Heart left ventricle (tissue), 16 donors: Measurements from ENCODE around the gene PLA2G12B. TPM values are rescaled to one million over a fixed set of nuclear protein-coding genes. Genes with fewer than 3 reads are reported as not detected.
"Not testable (repeated sequence)": the region's sequence is repeated elsewhere in the genome, so short reads cannot be mapped to it uniquely, and the experiment has no call there.

Source experiments
- ATAC-seq, 4 donors: fragments of 200-7000 bp; cut with Tn5 transposase; one replicate each; pipeline ENCODE4 v1.9.1; 2020 to 2022; ENCODE audit warnings: moderate library complexity in 4 of 4, mild to moderate bottlenecking in 3 of 4, moderate number of reproducible peaks in 1 of 4
- DNase-seq, 5 donors: peaks; one replicate each; pipeline ENCODE4 v3.0.0-alpha.2; 2020
- H3K27ac ChIP-seq, 12 donors: fragments of 200-600 bp; sonication (generic) in 4 of 12; one replicate each; pipeline versions ENCODE4 v1.5.0 to v1.8.0; 2016 to 2022; ENCODE audit warnings: mild to moderate bottlenecking in 2 of 12
- H3K27me3 ChIP-seq, 9 donors: fragments of 200-600 bp; sonication (generic) in 2 of 9; one replicate each; pipeline versions ENCODE4 v1.5.1 to v1.8.0; 2016 to 2022; ENCODE audit warnings: mild to moderate bottlenecking in 3 of 9
- H3K36me3 ChIP-seq, 9 donors: fragments of 200-600 bp; sonication (generic) in 2 of 9; one replicate each; pipeline versions ENCODE4 v1.5.0 to v1.8.0; 2018 to 2022; ENCODE audit warnings: mild to moderate bottlenecking in 2 of 9
- H3K4me1 ChIP-seq, 12 donors: fragments of 200-600 bp; sonication (generic) in 4 of 12; one replicate each; pipeline versions ENCODE4 v1.5.0 to v1.8.0; 2016 to 2022; ENCODE audit warnings: mild to moderate bottlenecking in 3 of 12
- H3K4me3 ChIP-seq, 12 donors: fragments of 200-600 bp; sonication (generic) in 4 of 12; one replicate each; pipeline versions ENCODE4 v1.5.0 to v1.8.0; 2017 to 2022; ENCODE audit warnings: mild to moderate bottlenecking in 9 of 12, moderate library complexity in 4 of 12
- H3K9me3 ChIP-seq, 12 donors: fragments of 200-600 bp; sonication (generic) in 4 of 12; one replicate each; pipeline versions ENCODE4 v1.5.0 to v1.8.0; 2016 to 2022; ENCODE audit warnings: mild to moderate bottlenecking in 1 of 12
- CTCF ChIP-seq, 12 donors: fragments of 200-600 bp; sonication (generic) in 4 of 12; IDR thresholded peaks; one replicate each; pipeline versions ENCODE4 v1.5.0 to v1.8.0; 2018 to 2022; ENCODE audit warnings: antibody characterized with exemption in 12 of 12, mild to moderate bottlenecking in 5 of 12
- POLR2A ChIP-seq, 2 donors: fragments of 450-650 bp; IDR thresholded peaks; one replicate each; pipeline ENCODE4 v1.6.1; 2017; ENCODE audit warnings: antibody characterized with exemption in 2 of 2, mild to moderate bottlenecking in 2 of 2, moderate library complexity in 2 of 2
- WGBS, 4 donors: extraction: QIAGEN DNeasy Blood & Tissue Kit in 2 of 4; methylation state at CpG; one replicate each; pipeline versions ENCODE4 v1.1.5 to v1.1.7; 2013 to 2018; 5-methylcytosine and 5-hydroxymethylcytosine counted together
- intact Hi-C, 10 donors: fragments of 100-400 bp; cut with DNase I; formaldehyde crosslinking; loops; one replicate each; pipeline versions ENCODE4 v1.11.1 to v1.14.2; 2022
- polyA plus RNA-seq, 2 donors: library from polyadenylated mRNA; stranded (reverse); fragments of 200-250 nt; gene quantifications; one replicate each; pipeline ENCODE4 v1.2.3, GENCODE V29; 2013
- total RNA-seq, 9 donors: library from RNA; depleted of rRNA in 2 of 9; stranded (reverse); fragments of >200 nt in 2 of 9; fragmentation: NEBNext Ultra II Directional in 3 of 9; extraction: Animal tissue kit (Norgen Biotek cat#: 25700) in 3 of 9; gene quantifications; one replicate each; pipeline versions ENCODE4 v1.1.0 to v1.2.4, GENCODE V29; 2016 to 2023
- donor health status: ischemic (EF 13 %, LVEDD 7.1; RV severe dilation, severe dysfunction).
- donor health status: healthy with polysubstance abuse.
- donor health status: DM: no; HTN: yes; CAD: no.
- donor health status: DM: no; HTN: no; CAD: no.
- donor health status: ischemic (EF 25% LVEDD 6.9; RV normal size, moderate dysfunction).
- donor health status: ischemic (EF 25% LVEDD 5.7; RV mildly dilated, moderate dysfunction).
- donor health status: healthy.
- donor health status: DM: yes; HTN: yes; CAD: no.
- donor health status: ischemic (EF 35%, LVEDD 5.7; RV mildly dilated, moderate dysfunction).
- donor health status: nonischemic (EF 11% LVEDD 7.7; RV severe dilation, severe dysfunction).
- donor health status: DM: yes; HTN: yes; CAD: no.
- donor health status: PGD.
- donor health status: ischemic (EF 29% LVEDD 5.4; RV normal size, mild dysfunction).
- donor health status: nonischemic (EF 23%, LVEDD 6.1; RV moderate dilation, normal function).

Gene PLA2G12B
- total and polyA plus RNA-seq, 11 donors: 0.19 to 0.56 (median 0.23) TPM; not detected in 6

- DNase-seq: no peak
- Histone ChIP-seq H3K9me3 (peaks cover 0 to 26% (median 8%) of the 10 kb centered on the region in 12 donors), H3K4me3 (no peak overlapping the region), H3K27me3 (no peaks in the 10 kb centered on the region), H3K36me3 (no peaks in the 10 kb centered on the region), H3K27ac (no peak overlapping the region), H3K4me1 (no peaks in the 10 kb centered on the region)
- TF ChIP-seq CTCF (IDR thresholded peaks at IDR 0.05): no peak
- TF ChIP-seq POLR2A (IDR thresholded peaks at IDR 0.05): no peak
- intact Hi-C loops: no loop called here
- ATAC-seq: no peak
- 95 to 97% (median 96%) methylated on average over 13 of the region's 13 CpGs for WGBS, 4 donors
Measured at GRCh38 chr10:72924351-72924750, 30.3 kb downstream of the PLA2G12B start.

DNA sequence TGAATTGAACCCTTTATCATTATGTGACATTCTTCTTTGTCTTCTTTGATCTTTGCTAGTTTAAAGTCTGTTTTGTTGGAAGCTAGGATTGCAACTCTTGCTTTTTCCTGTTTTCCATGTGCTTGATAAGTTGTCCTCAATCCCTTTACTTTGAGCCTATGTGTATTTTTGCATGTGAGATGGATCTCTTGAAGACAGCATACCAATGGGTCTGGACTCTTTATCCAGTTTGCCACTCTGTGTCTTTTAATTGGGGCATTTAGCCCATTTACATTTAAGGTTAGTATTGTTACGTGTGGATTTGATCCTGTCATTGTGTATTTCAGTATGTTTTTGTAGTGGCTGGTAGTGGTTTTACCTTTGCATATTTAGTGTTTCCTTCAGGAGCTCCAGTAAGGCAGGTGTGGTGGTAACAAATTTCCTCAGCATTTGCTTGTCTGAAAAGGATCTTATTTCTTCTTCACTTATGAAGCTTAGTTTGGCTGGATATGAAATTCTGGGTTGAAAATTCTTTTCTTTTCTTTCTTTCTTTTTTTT, 33.4 kb downstream of the PLA2G12B start:
- H3K9me3 ChIP-seq: peaks cover 0 to 31% (median 8%) of the 10 kb centered on the region in 12 donors
- WGBS, 4 donors: 95 to 100% (median 97%) methylated on average over 1 of the region's 1 CpG
- H3K27ac ChIP-seq, DNase-seq, H3K27me3 ChIP-seq, ATAC-seq, intact Hi-C loops, H3K36me3 ChIP-seq, H3K4me1 ChIP-seq, H3K4me3 ChIP-seq: not testable (repeated sequence)

DNA sequence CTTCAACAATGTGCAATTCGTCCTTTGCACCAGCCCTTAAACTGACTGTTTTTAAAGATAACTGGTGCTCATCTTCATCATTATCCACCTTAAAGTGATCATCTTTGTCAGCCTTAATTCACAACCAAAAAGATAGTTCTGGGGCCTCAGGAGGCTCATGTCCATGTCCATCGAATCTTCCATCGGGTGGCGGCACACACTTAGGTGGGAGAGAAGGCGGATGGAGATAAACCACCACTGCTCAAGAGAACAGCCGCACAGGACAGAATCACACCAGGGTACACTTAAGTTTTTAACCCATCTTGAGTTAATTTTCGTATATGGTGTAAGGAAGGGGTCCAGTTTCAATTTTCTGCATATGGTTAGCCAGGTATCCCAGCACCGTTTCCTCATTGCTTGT, 36.3 kb downstream of the PLA2G12B start:
- Histone ChIP-seq H3K4me1 (peaks cover 0 to 3% (median 0%) of the 10 kb centered on the region in 12 donors), H3K27ac (no peak overlapping the region), H3K9me3 (peaks cover 0 to 31% (median 8%) of the 10 kb centered on the region in 12 donors), H3K27me3 (no peaks in the 10 kb centered on the region), H3K4me3 (no peak overlapping the region), H3K36me3 (no peaks in the 10 kb centered on the region)
- TF ChIP-seq POLR2A (IDR thresholded peaks at IDR 0.05) (no peak), CTCF (IDR thresholded peaks at IDR 0.05) (no peak)
- 93 to 95% (median 95%) methylated on average over 8 of the region's 8 CpGs for WGBS, 4 donors
- ATAC-seq: no peak
- intact Hi-C loops: no loop called here
- DNase-seq: no peak

DNA sequence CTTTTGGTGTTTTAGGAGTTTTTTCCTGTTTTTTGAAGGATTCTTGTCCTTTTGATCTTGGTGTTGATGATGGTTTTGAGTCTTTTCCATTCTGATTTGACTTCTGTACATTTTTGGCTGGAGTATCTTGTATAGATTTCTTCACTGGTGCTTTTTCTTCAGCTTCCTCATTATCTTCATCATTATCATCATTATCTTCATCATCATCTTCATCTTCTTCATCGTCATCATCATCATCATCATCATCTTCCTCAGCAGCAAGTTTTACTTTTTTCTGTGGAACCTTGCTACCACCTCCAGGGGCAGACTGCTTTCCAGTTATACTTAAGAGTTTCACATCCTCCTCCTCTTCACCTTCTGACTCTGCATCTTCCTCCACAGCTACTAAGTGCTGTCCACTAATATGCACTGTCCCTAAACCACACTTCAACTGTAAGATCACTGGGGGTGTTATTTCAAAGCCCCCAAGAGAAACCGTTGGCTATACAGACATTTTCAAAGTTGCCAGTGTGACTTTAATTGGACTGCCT, 36.7 kb downstream of the PLA2G12B start:
- ATAC-seq, H3K27me3 ChIP-seq, H3K4me3 ChIP-seq, H3K36me3 ChIP-seq, H3K4me1 ChIP-seq, DNase-seq, H3K27ac ChIP-seq, intact Hi-C loops: not testable (repeated sequence)
- H3K9me3 ChIP-seq: peaks cover 0 to 31% (median 8%) of the 10 kb centered on the region in 12 donors
- 85 to 89% (median 87%) methylated on average over 2 of the region's 2 CpGs for WGBS, 4 donors

- WGBS, 4 donors: 26 to 37% (median 35%) methylated on average over 3 of the region's 3 CpGs
- DNase-seq, H3K27me3 ChIP-seq, H3K4me3 ChIP-seq, H3K36me3 ChIP-seq, H3K27ac ChIP-seq, ATAC-seq, intact Hi-C loops, H3K4me1 ChIP-seq: not testable (repeated sequence)
- peaks cover 0 to 31% (median 8%) of the 10 kb centered on the region in 12 donors for H3K9me3 ChIP-seq
Measured at GRCh38 chr10:72917201-72917600, 37.4 kb downstream of the PLA2G12B start.

GRCh38 chr10:72913287-72913686, 41.3 kb downstream of the PLA2G12B start:
- peaks cover 0 to 3% (median 0%) of the 10 kb centered on the region in 12 donors for H3K4me1 ChIP-seq
- WGBS, 4 donors: 78 to 84% (median 82%) methylated on average over 7 of the region's 7 CpGs
- H3K27ac ChIP-seq: no peak overlapping the region
- no peaks in the 10 kb centered on the region for H3K27me3 ChIP-seq
- DNase-seq (no peak), ATAC-seq (no peak)
- intact Hi-C loops: no loop called here
- no peaks in the 10 kb centered on the region for H3K36me3 ChIP-seq
- no peak for TF ChIP-seq CTCF (IDR thresholded peaks at IDR 0.05)
- TF ChIP-seq POLR2A (IDR thresholded peaks at IDR 0.05): no peak
- no peak overlapping the region for H3K4me3 ChIP-seq
- peaks cover 0 to 1% (median 0%) of the 10 kb centered on the region in 12 donors for H3K9me3 ChIP-seq
